ENCODE data around the gene THAP3. TPM values are rescaled to one million over a fixed set of nuclear protein-coding genes. Genes with fewer than 3 reads are reported as not detected.

The THAP3 gene, protein sequence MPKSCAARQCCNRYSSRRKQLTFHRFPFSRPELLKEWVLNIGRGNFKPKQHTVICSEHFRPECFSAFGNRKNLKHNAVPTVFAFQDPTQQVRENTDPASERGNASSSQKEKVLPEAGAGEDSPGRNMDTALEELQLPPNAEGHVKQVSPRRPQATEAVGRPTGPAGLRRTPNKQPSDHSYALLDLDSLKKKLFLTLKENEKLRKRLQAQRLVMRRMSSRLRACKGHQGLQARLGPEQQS
- 14.6 and 18.7 TPM in 2 replicates for total RNA-seq (2021)
- Bru-seq, nascent RNA: percentile 50 among the genes with signal in this experiment
- percentile 52 among the genes with signal in this experiment for BruChase-seq, experiment 1, labeled RNA remaining after a 2-hour chase
- BruChase-seq, experiment 2, labeled RNA remaining after a 6-hour chase: percentile 59 among the genes with signal in this experiment
- long read RNA-seq, partial matches to known transcripts: 15 of 19 reads
- long read RNA-seq, other reads (novel, unspliced or antisense): 3 of 19 reads

DNA sequence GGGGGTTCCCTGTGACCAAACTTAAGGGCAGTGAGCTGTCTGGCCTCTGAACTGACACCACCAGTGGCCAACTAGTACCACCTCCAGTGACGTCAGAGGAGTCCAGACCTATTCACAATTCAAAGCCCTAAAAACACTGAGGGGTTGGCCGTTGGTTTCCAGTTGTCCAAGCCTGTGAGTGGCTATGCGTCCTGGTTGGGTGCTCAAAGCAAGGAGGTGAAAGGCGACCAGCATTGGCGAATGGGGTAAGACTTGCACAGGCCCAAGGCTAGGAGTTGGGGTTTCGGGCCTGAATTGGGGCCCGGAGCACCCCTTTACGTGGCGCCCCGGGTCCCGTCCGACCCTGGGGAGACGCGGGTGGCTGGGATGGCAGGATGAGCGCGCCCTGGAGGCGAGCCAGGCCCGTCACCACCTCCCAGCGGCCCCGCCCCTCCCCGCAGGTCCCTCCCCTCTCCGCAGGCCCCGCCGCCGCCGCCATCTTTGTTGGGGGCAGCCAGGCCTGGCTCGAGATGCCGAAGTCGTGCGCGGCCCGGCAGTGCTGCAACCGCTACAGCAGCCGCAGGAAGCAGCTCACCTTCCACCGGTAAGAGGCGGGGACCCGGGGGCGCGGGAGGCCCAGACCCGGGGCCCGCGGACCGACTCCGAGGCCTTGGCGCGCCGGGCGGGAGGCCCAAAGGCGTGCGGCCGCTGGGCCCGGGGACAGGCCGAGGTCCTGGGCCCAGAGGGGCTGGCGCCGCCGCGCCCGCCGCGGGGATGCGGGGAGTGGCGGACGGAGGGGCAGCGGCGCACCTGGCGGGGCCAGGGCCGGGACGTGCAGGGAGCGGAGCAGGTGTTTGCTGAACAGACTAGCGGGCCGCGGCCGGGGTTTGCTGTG lies at the start of gene THAP3:
Gene THAP3 (plus strand): TSS at position 159 of the 874 bp plus-strand sequence. CDS start 351 bp downstream, at position 510.
- H4K20me1 ChIP-seq (ENCODE audit: insufficient read depth): 0 out of 2 replicates have a peak, but pooled peaks cover 6% of the 10 kb centered on the region
- no peaks in the 10 kb centered on the region for H3K9me3 ChIP-seq (ENCODE audit: insufficient read depth, low read depth)
- H3K4me3 ChIP-seq: peak within 1 kb of the TSS; percentile 65
- no peaks in the 10 kb centered on the region for H3K36me3 ChIP-seq (ENCODE audit: low read depth)
- no peaks in the 10 kb centered on the region for H3K9me2 ChIP-seq (ENCODE audit: insufficient read depth)
- ChIA-PET CTCF (interaction anchor here (0.6 to 0.7 kb wide), 4 partner anchors 57 to 879 kb away, joined by 3 to 9 read pairs (median 6); no protein-coding TSS in a partner anchor), POLR2A (ENCODE audit: unreplicated experiment) (interaction anchor here (0.6 to 0.9 kb wide), 2 partner anchors 45 to 73 kb away, joined by 4 to 18 read pairs; partner anchors contain the start of gene ZBTB48)
- no peak for TF ChIP-seq EZH2 (IDR thresholded peaks at IDR 0.05; ENCODE audit: low read depth)
- TF ChIP-seq, protein P1, sequence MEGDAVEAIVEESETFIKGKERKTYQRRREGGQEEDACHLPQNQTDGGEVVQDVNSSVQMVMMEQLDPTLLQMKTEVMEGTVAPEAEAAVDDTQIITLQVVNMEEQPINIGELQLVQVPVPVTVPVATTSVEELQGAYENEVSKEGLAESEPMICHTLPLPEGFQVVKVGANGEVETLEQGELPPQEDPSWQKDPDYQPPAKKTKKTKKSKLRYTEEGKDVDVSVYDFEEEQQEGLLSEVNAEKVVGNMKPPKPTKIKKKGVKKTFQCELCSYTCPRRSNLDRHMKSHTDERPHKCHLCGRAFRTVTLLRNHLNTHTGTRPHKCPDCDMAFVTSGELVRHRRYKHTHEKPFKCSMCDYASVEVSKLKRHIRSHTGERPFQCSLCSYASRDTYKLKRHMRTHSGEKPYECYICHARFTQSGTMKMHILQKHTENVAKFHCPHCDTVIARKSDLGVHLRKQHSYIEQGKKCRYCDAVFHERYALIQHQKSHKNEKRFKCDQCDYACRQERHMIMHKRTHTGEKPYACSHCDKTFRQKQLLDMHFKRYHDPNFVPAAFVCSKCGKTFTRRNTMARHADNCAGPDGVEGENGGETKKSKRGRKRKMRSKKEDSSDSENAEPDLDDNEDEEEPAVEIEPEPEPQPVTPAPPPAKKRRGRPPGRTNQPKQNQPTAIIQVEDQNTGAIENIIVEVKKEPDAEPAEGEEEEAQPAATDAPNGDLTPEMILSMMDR (conservative IDR thresholded peaks at IDR 0.05): no peak; the same call in 1 of the 2 replicates
- 0 out of 2 replicates have a peak, but pooled peaks cover 14% of the 10 kb centered on the region for H3K79me2 ChIP-seq (ENCODE audit: low read depth)
- H3K27ac ChIP-seq: 0 out of 2 replicates have a peak within 1 kb of the TSS, but pooled peaks have one; percentile 19
- H3K27me3 ChIP-seq (ENCODE audit: insufficient read depth, low read depth): no peaks in the 10 kb centered on the region
- H2AFZ ChIP-seq: peak within 1 kb of the TSS; percentile 80
- 0 out of 2 replicates have a peak, but pooled peaks cover 8% of the 10 kb centered on the region for H3K4me1 ChIP-seq (replicated peaks; ENCODE audit: insufficient read depth)
- peak within 1 kb of the TSS; percentile 80 for H3K4me2 ChIP-seq
- no TSS peak for BruUV-seq (replicated peaks)
- DNase-seq: peak; percentile 75 to 82
- H3F3A ChIP-seq (ENCODE audit: insufficient read depth, low read depth): peaks cover 10% of the 10 kb centered on the region
- intact Hi-C loops (cut with micrococcal nuclease; ENCODE audit: unreplicated experiment): loop anchor here (1.0 to 2.0 kb wide), 2 partner anchors 46 to 70 kb away; partner anchors contain the start of genes NOL9, TAS1R1 and ZBTB48

DNA sequence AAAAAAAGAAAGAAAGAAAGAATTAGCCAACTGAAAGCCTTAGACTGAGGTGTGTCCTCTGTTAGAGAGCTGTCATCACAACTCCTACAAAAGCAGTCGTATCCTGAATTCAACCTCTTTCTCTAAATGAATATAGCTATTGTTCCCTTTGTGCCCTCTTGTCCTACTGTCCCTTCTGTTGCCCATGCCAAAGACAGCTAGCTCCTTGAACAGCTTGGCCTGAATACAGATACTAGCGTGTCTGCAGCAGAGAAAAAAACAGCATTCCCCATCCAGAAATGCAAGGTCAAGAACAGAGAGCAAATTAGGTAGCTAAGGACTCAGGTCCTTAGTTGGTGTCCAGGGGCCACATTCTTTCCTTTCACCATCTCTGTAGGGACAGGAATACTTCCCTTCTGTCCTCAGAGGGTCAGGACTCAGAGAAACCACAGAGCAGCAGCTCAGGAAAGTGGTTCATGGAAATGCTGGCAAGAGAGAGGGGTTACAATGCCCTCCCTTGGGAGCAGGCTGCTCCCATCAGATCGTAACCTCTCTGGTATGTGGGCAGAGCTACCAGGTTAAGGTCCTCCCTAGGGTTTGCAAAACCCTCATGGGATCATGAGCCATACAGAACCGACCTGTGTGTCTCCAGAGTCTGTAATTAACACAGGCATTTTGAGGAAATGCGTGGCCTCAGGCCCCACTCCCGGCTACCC lies 46.7 kb upstream of the THAP3 start:
- no peak overlapping the region for H3K4me2 ChIP-seq
- peaks cover 8% of the 10 kb centered on the region for H3K4me1 ChIP-seq (replicated peaks; ENCODE audit: insufficient read depth)
- TF ChIP-seq, protein P1 (conservative IDR thresholded peaks at IDR 0.05): no peak
- TF ChIP-seq EZH2 (IDR thresholded peaks at IDR 0.05; ENCODE audit: low read depth): no peak
- H3K9me2 ChIP-seq (ENCODE audit: insufficient read depth): no peaks in the 10 kb centered on the region
- no peaks in the 10 kb centered on the region for H3K36me3 ChIP-seq (ENCODE audit: low read depth)
- POLR2A ChIA-PET (ENCODE audit: unreplicated experiment): no interaction called here
- BruUV-seq (replicated peaks): no TSS peak
- no peak overlapping the region for H3K27ac ChIP-seq
- CTCF ChIA-PET: no interaction called here
- no peak for DNase-seq
- no peaks in the 10 kb centered on the region for H4K20me1 ChIP-seq (ENCODE audit: insufficient read depth)
- no peaks in the 10 kb centered on the region for H3K9me3 ChIP-seq (ENCODE audit: insufficient read depth, low read depth)
- intact Hi-C loops (cut with micrococcal nuclease; ENCODE audit: unreplicated experiment): no loop called here
- no peak overlapping the region for H3K4me3 ChIP-seq
- no peaks in the 10 kb centered on the region for H3K27me3 ChIP-seq (ENCODE audit: insufficient read depth, low read depth)
- no peak overlapping the region for H2AFZ ChIP-seq
- peaks cover 11% of the 10 kb centered on the region for H3K79me2 ChIP-seq (ENCODE audit: low read depth)
- H3F3A ChIP-seq (ENCODE audit: insufficient read depth, low read depth): no peaks in the 10 kb centered on the region

All from PC-9 (cell line).